ENCODE data around the gene VSX2.

DNA sequence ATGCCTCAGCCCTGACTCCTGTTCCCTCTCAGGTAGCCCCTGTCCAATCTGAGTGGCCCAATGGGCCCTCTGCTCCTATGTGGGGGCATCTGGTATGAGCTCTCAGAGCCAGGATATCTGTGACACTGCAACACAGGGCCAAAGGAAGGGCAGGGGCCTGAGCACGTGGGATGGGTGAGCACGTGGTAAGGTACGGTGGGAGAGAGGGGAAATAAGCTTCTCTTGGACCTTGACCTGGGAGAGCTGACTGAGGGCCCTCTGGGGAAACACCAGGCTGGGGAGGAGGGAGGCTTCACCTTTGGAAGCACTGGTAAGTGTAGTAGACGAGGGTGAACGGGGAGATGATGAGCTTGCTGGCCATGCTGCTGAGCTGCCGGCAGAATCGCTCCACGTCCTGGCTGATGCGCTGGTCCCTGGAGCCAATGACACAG lies 56.8 kb downstream of the VSX2 start:
- TF ChIP-seq, protein P1, sequence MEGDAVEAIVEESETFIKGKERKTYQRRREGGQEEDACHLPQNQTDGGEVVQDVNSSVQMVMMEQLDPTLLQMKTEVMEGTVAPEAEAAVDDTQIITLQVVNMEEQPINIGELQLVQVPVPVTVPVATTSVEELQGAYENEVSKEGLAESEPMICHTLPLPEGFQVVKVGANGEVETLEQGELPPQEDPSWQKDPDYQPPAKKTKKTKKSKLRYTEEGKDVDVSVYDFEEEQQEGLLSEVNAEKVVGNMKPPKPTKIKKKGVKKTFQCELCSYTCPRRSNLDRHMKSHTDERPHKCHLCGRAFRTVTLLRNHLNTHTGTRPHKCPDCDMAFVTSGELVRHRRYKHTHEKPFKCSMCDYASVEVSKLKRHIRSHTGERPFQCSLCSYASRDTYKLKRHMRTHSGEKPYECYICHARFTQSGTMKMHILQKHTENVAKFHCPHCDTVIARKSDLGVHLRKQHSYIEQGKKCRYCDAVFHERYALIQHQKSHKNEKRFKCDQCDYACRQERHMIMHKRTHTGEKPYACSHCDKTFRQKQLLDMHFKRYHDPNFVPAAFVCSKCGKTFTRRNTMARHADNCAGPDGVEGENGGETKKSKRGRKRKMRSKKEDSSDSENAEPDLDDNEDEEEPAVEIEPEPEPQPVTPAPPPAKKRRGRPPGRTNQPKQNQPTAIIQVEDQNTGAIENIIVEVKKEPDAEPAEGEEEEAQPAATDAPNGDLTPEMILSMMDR (IDR thresholded peaks at IDR 0.05) = no peak
- TF ChIP-seq POLR2A (IDR thresholded peaks at IDR 0.05) = no peak

Data from body of pancreas (tissue), 4 donors.